MM.1S (cell line): Measurements from ENCODE around the gene BBOX1.

Experiments used
- EZH2phosphoT487 ChIP-seq: fragments of 300-600 bp; sonication (generic); IDR thresholded peaks from 2 replicates; pipeline ENCODE4 v1.6.1; 2018; ENCODE audit warnings: antibody characterized with exemption, low read length
- TF ChIP-seq, protein P1 (sequence below): fragments of 300-600 bp; sonication (generic); IDR thresholded peaks from 2 replicates; pipeline ENCODE4 v1.5.1; 2016; ENCODE audit warnings: antibody characterized with exemption, low read length, mixed read lengths

- TF ChIP-seq, protein P1, sequence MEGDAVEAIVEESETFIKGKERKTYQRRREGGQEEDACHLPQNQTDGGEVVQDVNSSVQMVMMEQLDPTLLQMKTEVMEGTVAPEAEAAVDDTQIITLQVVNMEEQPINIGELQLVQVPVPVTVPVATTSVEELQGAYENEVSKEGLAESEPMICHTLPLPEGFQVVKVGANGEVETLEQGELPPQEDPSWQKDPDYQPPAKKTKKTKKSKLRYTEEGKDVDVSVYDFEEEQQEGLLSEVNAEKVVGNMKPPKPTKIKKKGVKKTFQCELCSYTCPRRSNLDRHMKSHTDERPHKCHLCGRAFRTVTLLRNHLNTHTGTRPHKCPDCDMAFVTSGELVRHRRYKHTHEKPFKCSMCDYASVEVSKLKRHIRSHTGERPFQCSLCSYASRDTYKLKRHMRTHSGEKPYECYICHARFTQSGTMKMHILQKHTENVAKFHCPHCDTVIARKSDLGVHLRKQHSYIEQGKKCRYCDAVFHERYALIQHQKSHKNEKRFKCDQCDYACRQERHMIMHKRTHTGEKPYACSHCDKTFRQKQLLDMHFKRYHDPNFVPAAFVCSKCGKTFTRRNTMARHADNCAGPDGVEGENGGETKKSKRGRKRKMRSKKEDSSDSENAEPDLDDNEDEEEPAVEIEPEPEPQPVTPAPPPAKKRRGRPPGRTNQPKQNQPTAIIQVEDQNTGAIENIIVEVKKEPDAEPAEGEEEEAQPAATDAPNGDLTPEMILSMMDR = no peak
- no peak for TF ChIP-seq EZH2phosphoT487
Measured at GRCh38 chr11:27119396-27119795, 78.8 kb downstream of the BBOX1 start.
